Renal pelvis (tissue), 4 donors: ENCODE measurements around the gene BANF2. TPM values are rescaled to one million over a fixed set of nuclear protein-coding genes. Genes with fewer than 3 reads are reported as not detected.
"Not testable (repeated sequence)": the region's sequence is repeated elsewhere in the genome, so short reads cannot be mapped to it uniquely, and the experiment has no call there.

Experiments
- DNase-seq: peaks from one replicate; pipeline ENCODE4 v3.0.0-alpha.2; 2013
- polyA plus RNA-seq, 3 donors: library from polyadenylated mRNA; unstranded; fragments of 120-200 nt; gene quantifications; one replicate each; pipeline ENCODE4 v1.2.1, GENCODE V29; 2013; ENCODE audit not compliant: insufficient read length in 3 of 3

Gene BANF2
- polyA plus RNA-seq, 3 donors = not detected

GRCh38 chr20:17765017-17765416 lies 65.3 kb downstream of the BANF2 start:
- no peak for DNase-seq

DNA sequence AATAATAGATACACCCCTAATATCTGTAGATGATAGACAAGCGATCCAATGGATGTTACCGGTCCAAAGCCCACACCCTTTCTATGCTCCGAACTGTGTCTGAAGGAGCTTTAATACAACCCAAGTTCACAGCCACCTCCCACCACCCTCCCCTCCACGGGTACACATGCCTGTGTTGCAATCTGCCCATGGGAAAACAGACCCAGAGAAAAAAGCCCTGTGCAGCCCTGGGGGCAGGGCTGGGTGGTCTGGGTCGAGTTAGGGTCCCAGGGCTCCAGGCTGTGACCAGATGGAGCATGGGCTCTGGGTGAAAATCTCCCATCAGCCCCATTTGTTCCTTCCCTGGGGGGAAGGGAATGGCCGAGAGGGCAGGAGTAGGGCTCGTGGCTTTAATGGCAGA lies 65.8 kb downstream of the BANF2 start:
- no peak for DNase-seq

DNA sequence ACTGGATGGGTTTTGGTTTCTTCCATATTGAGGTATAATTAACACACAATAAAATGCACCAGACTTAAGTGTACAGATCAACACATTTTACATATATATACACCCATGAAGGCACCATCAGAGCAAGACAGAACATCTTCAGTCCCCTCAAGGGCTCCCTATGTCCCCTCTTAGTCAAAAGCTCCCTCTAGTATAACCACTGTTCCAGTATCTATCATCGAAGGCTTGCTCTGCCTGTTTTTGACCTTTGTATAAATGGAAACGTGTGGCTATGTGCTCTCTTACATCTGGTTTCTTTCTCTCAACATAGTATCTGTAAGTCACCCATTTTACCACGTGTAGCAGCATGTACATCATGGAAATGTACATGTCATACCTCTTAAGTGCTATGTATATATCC lies 66.5 kb downstream of the BANF2 start:
- no peak for DNase-seq

- DNase-seq = no peak
Measured at GRCh38 chr20:17767624-17768023, 67.9 kb downstream of the BANF2 start.

- DNase-seq = no peak
Measured at GRCh38 chr20:17768271-17768670, 68.5 kb downstream of the BANF2 start.

- DNase-seq = not testable (repeated sequence)
Measured at GRCh38 chr20:17769716-17770115, 70.0 kb downstream of the BANF2 start.

DNA sequence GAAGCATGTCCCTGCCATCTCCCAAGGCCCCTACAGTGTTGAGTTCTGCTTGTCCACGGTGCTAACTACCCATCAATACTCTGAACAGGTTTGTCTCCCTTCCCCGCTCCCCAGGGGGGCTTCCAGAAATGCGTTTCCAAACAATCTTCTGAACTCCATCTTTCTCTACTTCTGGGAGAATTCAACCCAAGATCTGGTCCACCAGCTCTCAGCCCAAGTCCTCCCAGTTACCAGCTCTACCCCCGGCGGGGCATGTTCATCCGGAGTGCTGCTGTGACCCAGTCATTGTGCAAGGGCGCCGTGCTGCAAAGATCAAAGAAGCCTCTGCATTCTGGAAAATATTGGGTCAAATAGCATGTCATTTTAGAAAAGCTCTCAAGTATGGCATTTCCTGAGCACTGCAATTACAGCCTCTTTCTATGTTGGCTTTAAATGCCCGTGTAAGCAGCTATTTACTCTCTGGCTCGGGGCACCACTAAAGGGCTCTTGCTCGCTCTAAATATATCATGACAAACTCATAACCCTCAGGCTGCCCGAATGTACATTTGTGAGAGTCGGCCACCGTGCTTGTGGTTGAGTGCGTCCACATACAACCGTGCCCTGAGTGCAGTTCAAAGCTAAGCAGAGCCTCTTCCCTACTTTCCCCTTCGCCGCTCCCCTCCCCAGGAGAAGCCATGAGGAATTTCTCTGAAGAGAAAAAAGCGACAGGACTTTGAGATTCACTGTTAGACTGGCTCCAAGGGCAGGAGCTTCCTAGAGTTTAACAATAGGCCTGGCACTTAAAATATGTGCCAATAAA lies 71.6 kb downstream of the BANF2 start:
- peak; percentile 23 for DNase-seq

GRCh38 chr20:17772005-17772343 lies 72.2 kb downstream of the BANF2 start:
- no peak for DNase-seq

DNA sequence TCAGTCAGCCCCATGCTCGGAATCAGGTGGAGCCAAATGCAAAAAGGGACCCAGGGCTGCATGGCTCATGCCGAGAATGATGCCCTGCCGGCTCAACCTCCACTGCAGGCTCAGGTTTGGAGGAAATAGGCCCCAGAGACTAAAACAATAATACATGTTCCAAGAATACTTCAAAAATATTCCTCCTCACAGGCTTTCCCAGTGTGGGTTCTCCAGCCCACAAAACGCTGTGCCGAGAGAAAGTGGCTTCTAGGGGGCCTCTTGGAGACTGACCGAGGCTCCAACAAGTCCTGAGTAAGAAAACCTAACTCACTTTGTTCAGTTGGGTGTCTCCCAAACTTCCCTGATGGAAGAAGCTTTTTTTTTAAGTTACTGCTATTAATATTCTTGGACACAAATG lies 73.9 kb downstream of the BANF2 start:
- DNase-seq = no peak

- DNase-seq = no peak
Measured at GRCh38 chr20:17775600-17775999, 75.8 kb downstream of the BANF2 start.

GRCh38 chr20:17776551-17776950 lies 76.8 kb downstream of the BANF2 start:
- DNase-seq = no peak

GRCh38 chr20:17779011-17779410 lies 79.2 kb downstream of the BANF2 start:
- DNase-seq = not testable (repeated sequence)

DNA sequence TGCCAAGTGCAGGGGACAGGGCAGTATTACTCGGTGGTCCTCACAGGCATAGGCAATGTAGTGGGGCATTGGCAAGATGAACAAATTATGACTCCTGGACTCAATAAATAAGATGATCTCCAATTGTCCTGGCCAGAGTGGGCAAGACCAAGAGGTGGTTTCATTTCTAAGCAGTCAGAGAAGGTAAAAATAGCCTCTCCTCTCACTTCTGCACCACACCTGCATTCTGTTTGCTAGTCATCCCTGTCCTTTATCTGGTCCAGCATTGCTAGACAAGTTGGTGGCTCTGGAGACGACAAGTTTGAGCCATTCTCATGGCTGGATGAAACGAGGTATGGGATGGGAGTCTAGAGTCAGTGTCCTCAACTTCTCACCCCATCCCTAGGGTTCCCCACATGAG lies 83.0 kb downstream of the BANF2 start:
- no peak for DNase-seq

GRCh38 chr20:17783671-17784070 lies 83.9 kb downstream of the BANF2 start:
- no peak for DNase-seq

- DNase-seq = no peak
Measured at GRCh38 chr20:17785007-17785406, 85.2 kb downstream of the BANF2 start.

Other genes with a start within 250 kb of the BANF2 start
- gene BFSP1, start 168.6 kb upstream of the BANF2 start, polyA plus RNA-seq = 1 to 10 TPM; 3.3 to 4.2 (median 4.1) TPM
- gene DSTN, start 129.9 kb upstream of the BANF2 start, polyA plus RNA-seq = 100 to 1,000 TPM; 318 to 374 (median 354) TPM
- gene RRBP1, start 17.7 kb upstream of the BANF2 start, polyA plus RNA-seq = 100 to 1,000 TPM; 108 to 143 (median 115) TPM